Measurements from ENCODE around the gene PRSS2. TPM values are rescaled to one million over a fixed set of nuclear protein-coding genes. Genes with fewer than 3 reads are reported as not detected.

Gene PRSS2
- total RNA-seq, 1 experiment from 2014 or later, result not detected

DNA sequence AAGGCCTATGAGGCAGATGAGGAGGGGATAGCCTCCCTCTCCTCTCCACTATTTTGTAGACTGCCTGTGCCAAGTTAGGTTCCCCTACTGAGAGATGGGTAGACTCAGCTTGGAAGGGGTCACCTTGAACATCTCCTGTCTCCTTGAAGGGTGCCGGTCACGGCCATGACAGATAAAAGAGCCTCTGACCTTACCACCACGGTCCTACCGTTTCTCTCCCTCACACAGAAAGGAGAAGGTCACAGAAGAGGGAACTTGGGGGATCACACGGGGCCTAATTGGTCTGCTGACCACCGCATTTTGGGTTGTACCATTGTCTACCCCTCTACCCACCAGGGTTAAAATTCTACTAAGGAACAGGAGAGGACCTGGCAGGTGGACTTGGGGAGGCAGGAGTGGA lies 17.0 kb downstream of the PRSS2 start:
- Histone ChIP-seq H3K9me3 (ENCODE audit: low read depth, low read length, poor library complexity, severe bottlenecking) (no peaks in the 10 kb centered on the region), H3K27ac (ENCODE audit: low read depth, low read length, poor library complexity, severe bottlenecking) (no peak overlapping the region), H3K4me1 (ENCODE audit: insufficient read depth, low read length, poor library complexity, severe bottlenecking) (no peaks in the 10 kb centered on the region), H3K27me3 (replicated peaks; ENCODE audit: insufficient read depth, low read depth, low read length, poor library complexity) (peaks cover 22% of the 10 kb centered on the region), H3K4me3 (ENCODE audit: low read depth, low read length, poor library complexity, severe bottlenecking) (no peak overlapping the region), H3K36me3 (ENCODE audit: insufficient read depth, low read length, poor library complexity, severe bottlenecking) (no peaks in the 10 kb centered on the region)
- no TSS peak for BruUV-seq (replicated peaks)
- DNase-seq (ENCODE audit: low spot score), result no peak
- intact Hi-C loops (cut with micrococcal nuclease; ENCODE audit: unreplicated experiment), result no loop called here
- TF ChIP-seq, protein P1, sequence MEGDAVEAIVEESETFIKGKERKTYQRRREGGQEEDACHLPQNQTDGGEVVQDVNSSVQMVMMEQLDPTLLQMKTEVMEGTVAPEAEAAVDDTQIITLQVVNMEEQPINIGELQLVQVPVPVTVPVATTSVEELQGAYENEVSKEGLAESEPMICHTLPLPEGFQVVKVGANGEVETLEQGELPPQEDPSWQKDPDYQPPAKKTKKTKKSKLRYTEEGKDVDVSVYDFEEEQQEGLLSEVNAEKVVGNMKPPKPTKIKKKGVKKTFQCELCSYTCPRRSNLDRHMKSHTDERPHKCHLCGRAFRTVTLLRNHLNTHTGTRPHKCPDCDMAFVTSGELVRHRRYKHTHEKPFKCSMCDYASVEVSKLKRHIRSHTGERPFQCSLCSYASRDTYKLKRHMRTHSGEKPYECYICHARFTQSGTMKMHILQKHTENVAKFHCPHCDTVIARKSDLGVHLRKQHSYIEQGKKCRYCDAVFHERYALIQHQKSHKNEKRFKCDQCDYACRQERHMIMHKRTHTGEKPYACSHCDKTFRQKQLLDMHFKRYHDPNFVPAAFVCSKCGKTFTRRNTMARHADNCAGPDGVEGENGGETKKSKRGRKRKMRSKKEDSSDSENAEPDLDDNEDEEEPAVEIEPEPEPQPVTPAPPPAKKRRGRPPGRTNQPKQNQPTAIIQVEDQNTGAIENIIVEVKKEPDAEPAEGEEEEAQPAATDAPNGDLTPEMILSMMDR (conservative IDR thresholded peaks at IDR 0.05; ENCODE audit: low read depth, low read length), result no peak
- TF ChIP-seq EZH2 (IDR thresholded peaks at IDR 0.05; ENCODE audit: borderline replicate concordance, low read depth, low read length, poor library complexity, severe bottlenecking), result no peak
- ChIA-PET POLR2A (ENCODE audit: low non-redundant PET) (no interaction called here), CTCF (no interaction called here)

DNA sequence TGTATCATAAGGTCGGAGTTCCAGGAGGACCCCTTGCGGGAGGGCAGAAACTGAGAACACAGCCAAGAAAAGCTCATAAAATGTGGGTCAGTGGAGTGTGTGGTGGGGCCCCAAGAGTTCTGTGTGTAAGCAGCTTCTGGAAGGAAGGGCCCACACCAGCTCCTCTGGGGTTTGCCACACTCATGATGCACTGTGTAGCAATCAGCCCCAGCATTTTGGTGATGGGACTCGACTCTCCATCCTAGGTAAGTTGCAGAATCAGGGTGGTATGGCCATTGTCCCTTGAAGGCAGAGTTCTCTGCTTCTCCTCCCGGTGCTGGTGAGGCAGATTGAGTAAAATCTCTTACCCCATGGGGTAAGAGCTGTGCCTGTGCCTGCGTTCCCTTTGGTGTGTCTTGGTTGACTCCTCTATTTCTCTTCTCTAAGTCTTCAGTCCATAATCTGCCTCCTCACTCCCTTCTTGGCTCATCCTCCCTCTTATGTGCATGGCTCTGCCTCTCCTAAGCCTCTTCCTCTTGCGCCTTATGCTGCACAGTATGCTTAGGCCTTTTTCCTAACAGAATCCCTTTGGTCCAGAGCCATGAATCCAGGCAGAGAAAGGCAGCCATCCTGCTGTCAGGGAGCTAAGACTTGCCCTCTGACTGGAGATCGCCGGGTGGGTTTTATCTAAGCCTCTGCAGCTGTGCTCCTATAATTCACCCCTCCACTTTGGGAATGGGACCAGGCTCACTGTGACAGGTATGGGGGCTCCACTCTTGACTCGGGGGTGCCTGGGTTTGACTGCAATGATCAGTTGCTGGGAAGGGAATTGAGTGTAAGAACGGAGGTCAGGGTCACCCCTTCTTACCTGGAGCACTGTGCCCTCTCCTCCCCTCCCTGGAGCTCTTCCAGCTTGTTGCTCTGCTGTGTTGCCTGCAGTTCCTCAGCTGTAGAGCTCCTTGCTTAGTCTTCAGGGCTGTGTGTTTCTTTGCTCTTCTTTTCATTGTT lies 17.8 kb downstream of the PRSS2 start:
- BruUV-seq (replicated peaks), result no TSS peak

DNA sequence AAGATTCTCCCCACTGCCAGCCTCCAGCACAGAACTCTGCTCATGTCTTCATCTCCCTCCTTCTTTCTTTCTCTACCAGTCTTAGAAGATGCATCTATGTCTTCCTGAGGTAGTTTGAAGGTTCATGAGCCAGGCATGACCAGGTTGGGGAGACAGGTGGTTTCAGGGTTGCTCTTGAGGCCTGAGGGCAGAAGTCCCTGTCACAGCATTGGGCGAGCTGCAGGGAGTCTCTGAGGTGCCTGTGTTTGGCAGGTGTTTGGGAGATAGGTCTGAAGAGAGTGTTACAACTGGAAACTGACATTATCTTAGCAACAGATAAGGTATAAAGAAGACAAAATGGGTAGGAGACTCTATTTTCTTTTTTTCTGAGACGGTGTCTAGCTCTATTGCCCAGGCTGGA lies 18.7 kb downstream of the PRSS2 start:
- CTCF ChIA-PET, result no interaction called here
- H3K4me3 ChIP-seq (ENCODE audit: low read depth, low read length, poor library complexity, severe bottlenecking), result no peak overlapping the region
- no peaks in the 10 kb centered on the region for H3K4me1 ChIP-seq (ENCODE audit: insufficient read depth, low read length, poor library complexity, severe bottlenecking)
- no peak overlapping the region for H3K27ac ChIP-seq (ENCODE audit: low read depth, low read length, poor library complexity, severe bottlenecking)
- no peaks in the 10 kb centered on the region for H3K9me3 ChIP-seq (ENCODE audit: low read depth, low read length, poor library complexity, severe bottlenecking)
- intact Hi-C loops (cut with micrococcal nuclease; ENCODE audit: unreplicated experiment), result no loop called here
- TF ChIP-seq EZH2 (IDR thresholded peaks at IDR 0.05; ENCODE audit: borderline replicate concordance, low read depth, low read length, poor library complexity, severe bottlenecking), result no peak
- TF ChIP-seq, protein P1 (conservative IDR thresholded peaks at IDR 0.05; ENCODE audit: low read depth, low read length), result no peak
- no peaks in the 10 kb centered on the region for H3K36me3 ChIP-seq (ENCODE audit: insufficient read depth, low read length, poor library complexity, severe bottlenecking)
- BruUV-seq (replicated peaks), result no TSS peak
- POLR2A ChIA-PET (ENCODE audit: low non-redundant PET), result no interaction called here
- peaks cover 30% of the 10 kb centered on the region for H3K27me3 ChIP-seq (replicated peaks; ENCODE audit: insufficient read depth, low read depth, low read length, poor library complexity)
- DNase-seq (ENCODE audit: low spot score), result no peak

More for the DNA sequence above, 17.8 kb downstream of the PRSS2 start:
- Histone ChIP-seq H3K27ac (ENCODE audit: low read depth, low read length, poor library complexity, severe bottlenecking) (no peak overlapping the region), H3K27me3 (replicated peaks; ENCODE audit: insufficient read depth, low read depth, low read length, poor library complexity) (peaks cover 22% of the 10 kb centered on the region), H3K4me3 (ENCODE audit: low read depth, low read length, poor library complexity, severe bottlenecking) (no peak overlapping the region), H3K36me3 (ENCODE audit: insufficient read depth, low read length, poor library complexity, severe bottlenecking) (no peaks in the 10 kb centered on the region), H3K4me1 (ENCODE audit: insufficient read depth, low read length, poor library complexity, severe bottlenecking) (no peaks in the 10 kb centered on the region), H3K9me3 (ENCODE audit: low read depth, low read length, poor library complexity, severe bottlenecking) (no peaks in the 10 kb centered on the region)
- no peak for DNase-seq (ENCODE audit: low spot score)
- POLR2A ChIA-PET (ENCODE audit: low non-redundant PET), result no interaction called here
- CTCF ChIA-PET, result no interaction called here
- TF ChIP-seq, protein P1 (conservative IDR thresholded peaks at IDR 0.05; ENCODE audit: low read depth, low read length), result no peak
- TF ChIP-seq EZH2 (IDR thresholded peaks at IDR 0.05; ENCODE audit: borderline replicate concordance, low read depth, low read length, poor library complexity, severe bottlenecking), result no peak
- intact Hi-C loops (cut with micrococcal nuclease; ENCODE audit: unreplicated experiment), result no loop called here
